ENCODE results near the gene CACNA2D3. TPM values are rescaled to one million over a fixed set of nuclear protein-coding genes. Genes with fewer than 3 reads are reported as not detected.

Gene CACNA2D3
- total RNA-seq, 1 donor from 2014 or later = not detected

DNA sequence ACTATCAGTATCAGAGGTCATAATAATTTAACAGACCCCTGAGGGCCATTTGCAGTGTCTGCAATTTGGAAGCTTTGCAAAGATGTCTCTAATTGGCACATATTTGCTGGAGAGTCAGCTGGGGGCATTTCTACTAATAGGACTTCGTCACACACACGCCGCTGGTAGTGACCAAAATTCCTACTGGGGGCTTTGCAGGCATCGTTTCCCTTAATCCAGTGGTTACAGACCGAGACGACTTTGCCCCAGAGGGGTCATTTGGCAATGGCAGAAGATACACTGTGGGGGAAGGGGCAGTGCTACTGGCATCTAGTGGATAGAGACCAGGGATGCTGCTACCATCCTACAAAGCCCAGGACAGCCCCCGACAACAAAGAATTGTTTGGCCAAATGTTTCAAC lies 956.5 kb downstream of the CACNA2D3 start:
- Mint-ChIP-seq H3K36me3 (no peaks in the 10 kb centered on the region), H3K4me1 (no peaks in the 10 kb centered on the region), H3K27ac (no peak overlapping the region), H3K9me3 (no peaks in the 10 kb centered on the region), H3K4me3 (no peak overlapping the region), H3K27me3 (ENCODE audit: insufficient read depth, low read depth) (peaks cover 2% of the 10 kb centered on the region)
- no peaks in the 10 kb centered on the region for H4K20me1 ChIP-seq (ENCODE audit: low read depth)
- H3K36me3 ChIP-seq = no peaks in the 10 kb centered on the region
- H3K9me3 ChIP-seq (ENCODE audit: low read depth) = no peaks in the 10 kb centered on the region
- H3F3A ChIP-seq (ENCODE audit: low read depth) = no peaks in the 10 kb centered on the region
- no peak overlapping the region for H3K4me2 ChIP-seq
- DNase-seq (ENCODE audit: low spot score) = no peak
- no peak overlapping the region for H3K27ac ChIP-seq
- H3K9ac ChIP-seq = no peak overlapping the region
- no peak overlapping the region for H3K4me3 ChIP-seq
- H3K79me2 ChIP-seq (ENCODE audit: low read depth) = no peaks in the 10 kb centered on the region
- no peaks in the 10 kb centered on the region for H3K27me3 ChIP-seq
- no peaks in the 10 kb centered on the region for H3K4me1 ChIP-seq
- H2AFZ ChIP-seq (replicated peaks) = no peak overlapping the region
- TF ChIP-seq, protein P1, sequence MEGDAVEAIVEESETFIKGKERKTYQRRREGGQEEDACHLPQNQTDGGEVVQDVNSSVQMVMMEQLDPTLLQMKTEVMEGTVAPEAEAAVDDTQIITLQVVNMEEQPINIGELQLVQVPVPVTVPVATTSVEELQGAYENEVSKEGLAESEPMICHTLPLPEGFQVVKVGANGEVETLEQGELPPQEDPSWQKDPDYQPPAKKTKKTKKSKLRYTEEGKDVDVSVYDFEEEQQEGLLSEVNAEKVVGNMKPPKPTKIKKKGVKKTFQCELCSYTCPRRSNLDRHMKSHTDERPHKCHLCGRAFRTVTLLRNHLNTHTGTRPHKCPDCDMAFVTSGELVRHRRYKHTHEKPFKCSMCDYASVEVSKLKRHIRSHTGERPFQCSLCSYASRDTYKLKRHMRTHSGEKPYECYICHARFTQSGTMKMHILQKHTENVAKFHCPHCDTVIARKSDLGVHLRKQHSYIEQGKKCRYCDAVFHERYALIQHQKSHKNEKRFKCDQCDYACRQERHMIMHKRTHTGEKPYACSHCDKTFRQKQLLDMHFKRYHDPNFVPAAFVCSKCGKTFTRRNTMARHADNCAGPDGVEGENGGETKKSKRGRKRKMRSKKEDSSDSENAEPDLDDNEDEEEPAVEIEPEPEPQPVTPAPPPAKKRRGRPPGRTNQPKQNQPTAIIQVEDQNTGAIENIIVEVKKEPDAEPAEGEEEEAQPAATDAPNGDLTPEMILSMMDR (IDR thresholded peaks at IDR 0.05) = no peak
- TF ChIP-seq EZH2phosphoT487 (IDR thresholded peaks at IDR 0.05) (no peak), EZH2 (IDR thresholded peaks at IDR 0.05) (no peak)

DNA sequence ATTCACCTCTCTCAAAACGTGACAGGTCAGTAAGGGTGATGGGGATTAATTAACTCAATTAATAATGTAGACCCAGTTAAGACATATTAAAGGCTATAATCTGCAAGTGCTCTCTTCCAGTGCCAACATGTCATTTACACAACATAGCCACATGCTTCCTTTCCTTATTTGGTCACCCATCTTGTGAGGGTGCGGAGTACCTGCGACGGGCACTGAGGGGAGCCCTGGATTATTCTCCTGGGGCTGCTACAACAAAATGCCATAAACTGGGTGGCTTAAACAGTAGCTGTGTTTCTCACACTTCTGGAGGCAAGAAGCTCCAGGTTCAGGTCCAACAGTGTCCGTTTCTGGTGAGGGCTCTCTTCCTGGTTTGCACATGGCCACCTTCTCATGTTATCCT lies 962.9 kb downstream of the CACNA2D3 start:
- Mint-ChIP-seq H3K27me3 (ENCODE audit: insufficient read depth, low read depth) (no peaks in the 10 kb centered on the region), H3K9me3 (no peaks in the 10 kb centered on the region), H3K4me3 (no peak overlapping the region), H3K4me1 (no peaks in the 10 kb centered on the region), H3K36me3 (no peaks in the 10 kb centered on the region), H3K27ac (no peak overlapping the region)
- TF ChIP-seq EZH2phosphoT487 (IDR thresholded peaks at IDR 0.05) (no peak), EZH2 (IDR thresholded peaks at IDR 0.05) (no peak)
- TF ChIP-seq, protein P1 (IDR thresholded peaks at IDR 0.05) = no peak
- DNase-seq (ENCODE audit: low spot score) = no peak
- Histone ChIP-seq H4K20me1 (ENCODE audit: low read depth) (no peaks in the 10 kb centered on the region), H3K4me2 (no peak overlapping the region), H3K79me2 (ENCODE audit: low read depth) (no peaks in the 10 kb centered on the region), H3F3A (ENCODE audit: low read depth) (no peaks in the 10 kb centered on the region), H3K36me3 (no peaks in the 10 kb centered on the region), H3K27ac (no peak overlapping the region), H3K27me3 (no peaks in the 10 kb centered on the region), H3K4me1 (no peaks in the 10 kb centered on the region), H2AFZ (replicated peaks) (no peak overlapping the region), H3K9me3 (ENCODE audit: low read depth) (no peaks in the 10 kb centered on the region), H3K9ac (no peak overlapping the region), H3K4me3 (no peak overlapping the region)

DNA sequence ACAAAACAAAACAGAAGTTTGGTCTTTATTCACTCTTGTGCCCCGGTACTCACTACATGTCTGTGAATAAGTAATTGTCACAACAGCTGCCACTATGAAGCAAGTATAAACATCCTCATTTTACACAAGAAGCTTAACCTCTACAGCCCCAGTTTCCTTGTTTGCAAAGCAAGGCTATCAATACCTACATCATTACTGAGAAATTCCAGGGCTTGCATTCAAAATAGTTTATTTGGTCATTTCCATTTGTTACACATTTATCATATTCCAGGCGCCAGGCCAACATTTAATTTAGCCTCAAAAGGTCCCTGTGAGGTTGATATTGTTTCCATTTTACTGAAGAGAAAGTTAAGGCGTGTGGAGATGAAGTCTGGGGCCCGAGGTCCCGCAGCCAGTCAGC lies 966.9 kb downstream of the CACNA2D3 start:
- H3K27ac Mint-ChIP-seq = no peak overlapping the region
- no peaks in the 10 kb centered on the region for H3K36me3 Mint-ChIP-seq
- H3K27me3 ChIP-seq = no peaks in the 10 kb centered on the region
- DNase-seq (ENCODE audit: low spot score) = no peak
- no peak overlapping the region for H3K9ac ChIP-seq
- peaks cover 4% of the 10 kb centered on the region for H3K27me3 Mint-ChIP-seq (ENCODE audit: insufficient read depth, low read depth)
- no peaks in the 10 kb centered on the region for H3K4me1 Mint-ChIP-seq
- H3K9me3 Mint-ChIP-seq = peaks cover 4% of the 10 kb centered on the region
- H3K4me2 ChIP-seq = no peak overlapping the region
- no peaks in the 10 kb centered on the region for H3K4me1 ChIP-seq
- H3F3A ChIP-seq (ENCODE audit: low read depth) = no peaks in the 10 kb centered on the region
- no peaks in the 10 kb centered on the region for H3K9me3 ChIP-seq (ENCODE audit: low read depth)
- no peaks in the 10 kb centered on the region for H4K20me1 ChIP-seq (ENCODE audit: low read depth)
- no peak overlapping the region for H3K27ac ChIP-seq
- no peaks in the 10 kb centered on the region for H3K36me3 ChIP-seq
- H2AFZ ChIP-seq (replicated peaks) = no peak overlapping the region
- H3K79me2 ChIP-seq (ENCODE audit: low read depth) = no peaks in the 10 kb centered on the region
- H3K4me3 ChIP-seq = no peak overlapping the region
- no peak overlapping the region for H3K4me3 Mint-ChIP-seq
- TF ChIP-seq EZH2 (IDR thresholded peaks at IDR 0.05) (no peak), EZH2phosphoT487 (IDR thresholded peaks at IDR 0.05) (no peak)
- TF ChIP-seq, protein P1 (IDR thresholded peaks at IDR 0.05) = no peak
